ENCODE data around the gene SP7. TPM values are rescaled to one million over a fixed set of nuclear protein-coding genes. Genes with fewer than 3 reads are reported as not detected.

Gene SP7
- total and polyA plus RNA-seq, 10 of the 15 experiments (the other 5 are each of a cell fraction or from before 2014, with no cell fraction given), result 0.05 to 0.11 TPM; not detected in 8

GRCh38 chr12:53287741-53288216 is 48.4 kb downstream of the SP7 start (continued):
- no peak for TF ChIP-seq EGR1 (IDR thresholded peaks at IDR 0.05; ENCODE audit: borderline replicate concordance in 1 of 2, low read depth in 2 of 2, low read length in 2 of 2)

GRCh38 chr12:53286448-53286847 is 49.7 kb downstream of the SP7 start:
- no peak for FAIRE-seq
- H3K4me2 ChIP-seq (ENCODE audit: control insufficient read depth, insufficient read depth), result no peak overlapping the region
- in situ Hi-C loops (cut with MboI), result loop anchor here (5.0 kb wide), 2 partner anchors 74 to 124 kb away; no protein-coding TSS in a partner anchor
- H3K27me3 ChIP-seq (replicated peaks in 1 of 2; ENCODE audit: control insufficient read depth in 2 of 2, insufficient read depth in 2 of 2, low read length in 1 of 2), result no peaks in the 10 kb centered on the region
- no peak overlapping the region for H3K4me3 ChIP-seq
- RAD21 ChIA-PET (ENCODE audit: unreplicated experiment), result interaction anchor here (1.1 to 8.2 kb wide), 7 partner anchors 17 to 221 kb away, joined by 3 to 102 read pairs (median 5); no protein-coding TSS in a partner anchor
- H3K9ac ChIP-seq (ENCODE audit: control insufficient read depth, insufficient read depth, low read length), result no peak overlapping the region
- 81% methylated on average over 9 of the region's 9 CpGs for WGBS (ENCODE audit: insufficient coverage, insufficient replicate concordance, low lambda C conversion rate, missing lambda C conversion rate)
- CTCF ChIA-PET, result interaction anchor here (0.6 to 12.9 kb wide), 8 partner anchors 8 to 190 kb away, joined by 3 to 315 read pairs (median 16); partner anchors contain the start of genes ESPL1, ITGB7 and PFDN5
- POLR2A ChIA-PET, result interaction anchor here (0.5 to 1.1 kb wide), 2 partner anchors 8 to 126 kb away, joined by 3 read pairs; no protein-coding TSS in a partner anchor
- no peak overlapping the region for H2AFZ ChIP-seq (ENCODE audit: control insufficient read depth, low read depth, low read length)
- no peak overlapping the region for H3K27ac ChIP-seq (ENCODE audit: control insufficient read depth, insufficient read depth)
- H3K9me3 ChIP-seq (replicated peaks; ENCODE audit: control insufficient read depth, insufficient read depth, low read length), result no peaks in the 10 kb centered on the region
- no peak for DNase-seq (ENCODE audit: low read depth, low spot score)
- H3K4me1 ChIP-seq (ENCODE audit: control insufficient read depth, insufficient read depth, low read length), result no peaks in the 10 kb centered on the region
- SMC1A ChIA-PET (ENCODE audit: uncharacterized antibody, unreplicated experiment), result interaction anchor here (0.8 to 10.8 kb wide), 9 partner anchors 9 to 221 kb away, joined by 3 to 96 read pairs (median 4); partner anchors contain the start of genes AAAS, ESPL1, PFDN5 and SPRYD3
- H3K36me3 ChIP-seq (ENCODE audit: control insufficient read depth in 2 of 2, insufficient read depth in 2 of 2, low read length in 1 of 2), result peaks cover 30 to 31% of the 10 kb centered on the region in 2 experiments
- no peaks in the 10 kb centered on the region for H3K79me2 ChIP-seq (ENCODE audit: control insufficient read depth, insufficient read depth, low read length)
- TF ChIP-seq BCL3 (IDR thresholded peaks at IDR 0.05; ENCODE audit: borderline replicate concordance, insufficient read depth, low read depth, low read length, poor library complexity, severe bottlenecking) (no peak), MEF2B (IDR thresholded peaks at IDR 0.05; ENCODE audit: partially characterized antibody, poor library complexity, severe bottlenecking) (no peak), ATF3 (IDR thresholded peaks at IDR 0.05; ENCODE audit: borderline replicate concordance, extremely low read depth, low read depth, low read length) (no peak), FOXM1 (IDR thresholded peaks at IDR 0.05; ENCODE audit: low read depth, low read length) (no peak), HDGF (IDR thresholded peaks at IDR 0.05) (no peak), IRF5 (IDR thresholded peaks at IDR 0.05; ENCODE audit: borderline replicate concordance) (no peak), SUZ12 (IDR thresholded peaks at IDR 0.05; ENCODE audit: unreplicated experiment) (no peak), FOXK2 (IDR thresholded peaks at IDR 0.05) (no peak), SREBF1 (IDR thresholded peaks at IDR 0.05; ENCODE audit: low read length) (no peak), ZNF687 (IDR thresholded peaks at IDR 0.05) (no peak), NBN (IDR thresholded peaks at IDR 0.05) (no peak), MYC (IDR thresholded peaks at IDR 0.05; ENCODE audit: insufficient read depth, insufficient read length, insufficient replicate concordance, low read length, severe bottlenecking) (no peak)
- no peaks in the 10 kb centered on the region for H4K20me1 ChIP-seq (ENCODE audit: control insufficient read depth, insufficient read depth)
- ATAC-seq, result no peak
- intact Hi-C loops (cut with micrococcal nuclease; ENCODE audit: unreplicated experiment), result no loop called here
- no TSS peak for BruUV-seq (replicated peaks)
